ENCODE results near the gene NXNL1.
"Not testable (repeated sequence)": the region's sequence is repeated elsewhere in the genome, so short reads cannot be mapped to it uniquely, and the experiment has no call there.

The NXNL1 gene

GRCh38 chr19:17487284-17488121 lies 26.8 kb upstream of the NXNL1 start:
- in situ Hi-C loops (cut with HindIII; ENCODE audit: low sequenced_read_pairs), result no loop called here

- in situ Hi-C loops (cut with HindIII; ENCODE audit: low sequenced_read_pairs), result no loop called here
Observed at GRCh38 chr19:17486545-17487240, 26.0 kb upstream of the NXNL1 start.

GRCh38 chr19:17484520-17485185 lies 23.9 kb upstream of the NXNL1 start:
- in situ Hi-C loops (cut with HindIII; ENCODE audit: low sequenced_read_pairs), result no loop called here

GRCh38 chr19:17483605-17484002 lies 22.9 kb upstream of the NXNL1 start:
- in situ Hi-C loops (cut with HindIII; ENCODE audit: low sequenced_read_pairs), result no loop called here

GRCh38 chr19:17482877-17483604 lies 22.3 kb upstream of the NXNL1 start:
- in situ Hi-C loops (cut with HindIII; ENCODE audit: low sequenced_read_pairs), result no loop called here

GRCh38 chr19:17481986-17482385 lies 21.3 kb upstream of the NXNL1 start:
- in situ Hi-C loops (cut with HindIII; ENCODE audit: low sequenced_read_pairs), result no loop called here

- in situ Hi-C loops (cut with HindIII; ENCODE audit: low sequenced_read_pairs), result no loop called here
Observed at GRCh38 chr19:17479325-17479791, 18.6 kb upstream of the NXNL1 start.

- in situ Hi-C loops (cut with HindIII; ENCODE audit: low sequenced_read_pairs), result no loop called here
Observed at GRCh38 chr19:17475541-17476115, 14.9 kb upstream of the NXNL1 start.

- in situ Hi-C loops (cut with HindIII; ENCODE audit: low sequenced_read_pairs), result not testable (repeated sequence)
Observed at GRCh38 chr19:17475011-17475540, 14.3 kb upstream of the NXNL1 start.

GRCh38 chr19:17473041-17473440 lies 12.3 kb upstream of the NXNL1 start:
- in situ Hi-C loops (cut with HindIII; ENCODE audit: low sequenced_read_pairs), result no loop called here

- in situ Hi-C loops (cut with HindIII; ENCODE audit: low sequenced_read_pairs), result no loop called here
Observed at GRCh38 chr19:17471410-17472125, 10.8 kb upstream of the NXNL1 start.

GRCh38 chr19:17470068-17470841 lies 9.5 kb upstream of the NXNL1 start, which contains the start of gene SLC27A1:
TSS of gene SLC27A1 (plus strand) at chr19:17470524. CDS start at chr19:17470541, 17 bp downstream.
- in situ Hi-C loops (cut with HindIII; ENCODE audit: low sequenced_read_pairs), result no loop called here

- in situ Hi-C loops (cut with HindIII; ENCODE audit: low sequenced_read_pairs), result no loop called here
Observed at GRCh38 chr19:17469481-17470067, 8.8 kb upstream of the NXNL1 start.

- in situ Hi-C loops (cut with HindIII; ENCODE audit: low sequenced_read_pairs), result no loop called here
Observed at GRCh38 chr19:17469092-17469480, 8.4 kb upstream of the NXNL1 start.

- in situ Hi-C loops (cut with HindIII; ENCODE audit: low sequenced_read_pairs), result no loop called here
Observed at GRCh38 chr19:17468302-17469091, 7.8 kb upstream of the NXNL1 start.

- in situ Hi-C loops (cut with HindIII; ENCODE audit: low sequenced_read_pairs), result no loop called here
Observed at GRCh38 chr19:17467471-17468301, 7.0 kb upstream of the NXNL1 start.

GRCh38 chr19:17466487-17466850 lies 5.7 kb upstream of the NXNL1 start:
- in situ Hi-C loops (cut with HindIII; ENCODE audit: low sequenced_read_pairs), result no loop called here

Measured in DLD1 (cell line).